Left hindlimb (tissue), 1 donor: ENCODE data around the gene DISP1.
A peak's percentile ranks its signal among the peaks of the same experiment; 100 is the strongest.

Source experiments
- DNase-seq: peaks from one replicate; pipeline ENCODE4 v3.0.0-alpha.2; 2018

DISP1 gene, protein sequence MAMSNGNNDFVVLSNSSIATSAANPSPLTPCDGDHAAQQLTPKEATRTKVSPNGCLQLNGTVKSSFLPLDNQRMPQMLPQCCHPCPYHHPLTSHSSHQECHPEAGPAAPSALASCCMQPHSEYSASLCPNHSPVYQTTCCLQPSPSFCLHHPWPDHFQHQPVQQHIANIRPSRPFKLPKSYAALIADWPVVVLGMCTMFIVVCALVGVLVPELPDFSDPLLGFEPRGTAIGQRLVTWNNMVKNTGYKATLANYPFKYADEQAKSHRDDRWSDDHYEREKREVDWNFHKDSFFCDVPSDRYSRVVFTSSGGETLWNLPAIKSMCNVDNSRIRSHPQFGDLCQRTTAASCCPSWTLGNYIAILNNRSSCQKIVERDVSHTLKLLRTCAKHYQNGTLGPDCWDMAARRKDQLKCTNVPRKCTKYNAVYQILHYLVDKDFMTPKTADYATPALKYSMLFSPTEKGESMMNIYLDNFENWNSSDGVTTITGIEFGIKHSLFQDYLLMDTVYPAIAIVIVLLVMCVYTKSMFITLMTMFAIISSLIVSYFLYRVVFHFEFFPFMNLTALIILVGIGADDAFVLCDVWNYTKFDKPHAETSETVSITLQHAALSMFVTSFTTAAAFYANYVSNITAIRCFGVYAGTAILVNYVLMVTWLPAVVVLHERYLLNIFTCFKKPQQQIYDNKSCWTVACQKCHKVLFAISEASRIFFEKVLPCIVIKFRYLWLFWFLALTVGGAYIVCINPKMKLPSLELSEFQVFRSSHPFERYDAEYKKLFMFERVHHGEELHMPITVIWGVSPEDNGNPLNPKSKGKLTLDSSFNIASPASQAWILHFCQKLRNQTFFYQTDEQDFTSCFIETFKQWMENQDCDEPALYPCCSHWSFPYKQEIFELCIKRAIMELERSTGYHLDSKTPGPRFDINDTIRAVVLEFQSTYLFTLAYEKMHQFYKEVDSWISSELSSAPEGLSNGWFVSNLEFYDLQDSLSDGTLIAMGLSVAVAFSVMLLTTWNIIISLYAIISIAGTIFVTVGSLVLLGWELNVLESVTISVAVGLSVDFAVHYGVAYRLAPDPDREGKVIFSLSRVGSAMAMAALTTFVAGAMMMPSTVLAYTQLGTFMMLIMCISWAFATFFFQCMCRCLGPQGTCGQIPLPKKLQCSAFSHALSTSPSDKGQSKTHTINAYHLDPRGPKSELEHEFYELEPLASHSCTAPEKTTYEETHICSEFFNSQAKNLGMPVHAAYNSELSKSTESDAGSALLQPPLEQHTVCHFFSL (N-terminal part only)

DNA sequence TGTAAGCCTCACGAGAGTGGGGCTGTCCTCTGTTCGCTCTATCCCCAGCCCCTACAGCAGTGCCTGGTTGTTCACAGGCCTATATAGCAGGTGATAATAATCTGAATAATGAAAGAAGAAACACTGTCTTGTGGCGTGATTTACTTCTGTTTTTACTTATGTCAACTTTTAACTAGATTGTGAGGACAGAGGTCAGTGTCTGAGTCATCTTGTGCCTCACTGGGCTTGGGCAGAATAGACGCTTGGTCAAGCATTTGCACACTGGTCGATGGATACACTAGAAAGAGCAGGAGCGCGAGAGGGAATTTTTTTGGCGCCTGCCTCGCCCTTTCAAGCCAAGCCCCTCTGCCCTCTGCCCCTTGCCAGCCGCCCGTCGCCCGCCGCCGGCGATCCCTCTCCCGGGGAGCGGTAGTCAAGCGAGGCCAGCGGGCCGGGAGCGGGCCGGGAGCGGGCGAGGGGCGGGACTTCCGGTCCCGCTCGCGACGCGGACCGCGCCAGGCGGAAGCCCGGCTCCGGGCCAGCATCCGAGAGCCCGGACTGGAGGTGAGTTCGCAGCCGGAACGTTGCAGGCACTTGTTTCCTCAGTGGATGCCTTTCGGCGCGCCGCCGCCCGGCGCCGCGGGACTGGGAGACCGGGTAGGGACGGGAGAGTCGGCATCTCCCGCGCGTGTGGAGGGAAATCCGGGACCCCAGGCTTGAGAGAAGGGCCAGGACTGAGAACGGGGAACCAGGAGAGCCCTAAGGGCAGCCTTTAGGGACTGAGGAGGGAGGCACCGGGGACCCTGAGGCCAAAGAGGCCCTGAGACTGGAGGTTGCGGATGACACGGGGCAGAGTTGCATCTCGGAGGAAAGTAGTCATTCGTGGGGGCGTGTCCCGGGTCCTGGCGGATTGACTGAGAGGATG, at the start of gene DISP1:
DISP1 (plus strand) TSS at position 504 of the 904 bp plus-strand sequence. CDS start 127,785 bp downstream, outside the sequence.
- peak; percentile 85 for DNase-seq

DNA sequence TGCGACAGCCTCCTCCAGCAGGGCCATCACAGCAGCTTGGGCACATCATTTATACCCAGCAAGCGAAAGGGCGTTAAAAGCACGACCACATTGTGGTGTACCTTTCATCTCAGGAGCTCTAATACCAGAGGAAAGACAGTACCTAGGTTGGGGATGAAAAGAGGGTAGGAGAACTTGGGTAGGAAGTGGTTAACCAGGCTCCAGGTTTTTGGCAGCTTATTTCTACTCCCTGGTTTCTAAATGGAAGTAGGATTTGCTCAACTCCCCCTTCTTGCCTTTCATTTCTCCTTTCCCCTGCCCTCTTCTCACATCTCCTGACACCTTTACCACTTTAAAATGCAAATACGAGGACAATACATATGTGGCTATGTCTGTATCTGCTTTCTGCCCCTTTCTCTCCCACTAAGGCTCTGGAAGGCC, 47.7 kb upstream of the DISP1 start:
- no peak for DNase-seq

DNA sequence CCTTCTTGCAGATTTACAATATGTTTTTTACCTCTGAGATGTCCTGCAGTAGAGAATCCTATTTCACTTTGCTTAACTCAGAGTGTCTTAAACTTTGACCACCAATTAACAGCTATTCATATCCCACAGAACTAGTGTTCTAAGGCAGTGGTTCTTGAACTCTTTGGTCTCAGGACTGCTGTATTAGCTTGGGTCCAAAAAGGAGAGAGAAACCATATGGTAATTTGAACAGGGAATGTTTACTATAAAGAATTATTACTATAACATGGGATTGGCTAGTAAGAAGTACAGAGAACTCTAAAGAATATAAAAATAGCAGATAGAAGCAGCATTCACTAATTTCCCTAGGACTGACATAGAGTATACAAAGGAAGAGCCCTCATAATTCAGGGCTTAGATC, 46.2 kb upstream of the DISP1 start:
- no peak for DNase-seq

DNA sequence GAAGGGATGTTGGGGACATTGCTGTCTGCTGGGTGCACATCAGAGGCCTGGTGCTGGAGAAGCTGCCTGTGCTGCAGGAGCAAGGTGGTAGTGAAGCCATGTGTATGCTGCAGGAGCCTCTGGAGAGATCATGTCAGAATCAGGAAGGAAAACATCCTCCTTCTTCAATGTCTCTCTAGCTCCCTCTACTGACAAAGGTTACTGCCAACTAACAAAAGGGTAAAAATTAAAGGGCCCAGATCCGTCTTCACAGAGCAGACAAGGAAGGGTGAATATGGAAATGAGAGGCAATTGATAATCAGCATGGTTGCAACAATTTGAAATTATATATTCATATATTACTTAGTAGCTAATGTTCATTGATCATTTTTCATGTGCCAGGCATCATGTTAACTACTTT, 45.7 kb upstream of the DISP1 start:
- DNase-seq, result no peak

DNA sequence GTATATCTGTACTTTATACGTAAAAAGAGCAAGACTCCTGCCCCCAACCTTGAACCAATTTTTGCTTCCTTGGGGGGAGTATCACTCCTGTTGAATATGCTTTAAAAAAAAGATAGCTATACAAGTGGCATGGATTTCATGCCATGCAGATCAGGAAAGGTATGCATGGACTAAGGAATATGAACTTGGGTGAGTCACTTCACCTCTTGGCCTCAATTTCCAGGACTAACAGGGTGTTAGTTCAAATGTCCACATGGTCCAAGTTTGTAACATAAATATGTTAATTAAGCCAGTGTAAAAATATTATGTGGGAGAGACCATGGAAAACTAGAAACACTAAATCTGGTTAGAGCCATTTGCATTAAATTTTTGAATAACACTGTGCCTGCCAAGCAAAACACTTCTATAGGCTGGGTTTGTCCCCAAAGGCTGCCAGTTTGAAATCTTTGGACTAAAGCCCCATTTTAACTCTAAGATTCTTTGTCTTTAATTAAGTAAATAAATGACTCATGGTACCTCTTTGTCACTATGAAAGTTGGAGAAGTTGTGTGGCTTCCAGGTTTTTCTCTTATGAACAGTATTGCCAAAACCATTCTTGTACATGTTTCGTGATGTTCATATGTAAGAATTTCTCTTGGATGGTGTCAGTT, 44.7 kb upstream of the DISP1 start:
- DNase-seq, result no peak

DNA sequence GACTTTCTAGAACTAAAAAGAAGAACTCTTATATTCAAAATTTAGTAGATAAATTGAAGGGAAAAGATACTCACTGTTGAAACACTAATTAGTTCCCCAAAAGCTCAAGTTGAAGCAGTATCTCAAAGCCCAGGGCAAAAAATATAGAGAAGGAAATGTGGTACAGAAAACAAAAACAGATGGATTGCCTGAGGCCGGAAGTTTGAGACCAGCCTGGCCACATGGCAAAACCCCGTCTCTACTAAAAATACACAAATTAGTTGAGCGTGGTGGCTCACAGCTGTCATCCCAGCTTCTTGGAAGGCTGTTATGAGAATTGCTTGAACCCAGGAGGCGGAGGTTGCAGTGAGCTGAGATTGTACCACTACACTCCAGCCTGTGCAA, 41.9 kb upstream of the DISP1 start:
- peak; percentile 59 for DNase-seq

DNA sequence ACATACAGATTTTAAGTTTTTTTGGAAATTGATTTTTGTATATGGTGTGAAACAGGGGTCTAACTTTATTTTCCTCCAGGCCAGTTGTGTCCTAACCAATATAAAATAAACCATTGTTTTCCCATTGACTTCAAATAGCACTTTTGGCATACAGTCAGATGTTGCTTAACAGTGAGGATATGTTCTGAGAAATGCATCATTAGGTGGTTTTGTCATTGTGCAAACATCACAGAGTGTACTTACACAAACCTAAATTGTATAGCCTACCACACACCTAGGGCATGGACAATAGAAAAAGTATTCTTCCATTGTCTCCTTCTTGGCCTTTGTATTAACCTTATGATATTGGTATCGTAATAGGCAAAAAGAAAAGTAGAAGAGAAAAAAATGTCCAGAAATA, 37.4 kb upstream of the DISP1 start:
- no peak for DNase-seq

DNA sequence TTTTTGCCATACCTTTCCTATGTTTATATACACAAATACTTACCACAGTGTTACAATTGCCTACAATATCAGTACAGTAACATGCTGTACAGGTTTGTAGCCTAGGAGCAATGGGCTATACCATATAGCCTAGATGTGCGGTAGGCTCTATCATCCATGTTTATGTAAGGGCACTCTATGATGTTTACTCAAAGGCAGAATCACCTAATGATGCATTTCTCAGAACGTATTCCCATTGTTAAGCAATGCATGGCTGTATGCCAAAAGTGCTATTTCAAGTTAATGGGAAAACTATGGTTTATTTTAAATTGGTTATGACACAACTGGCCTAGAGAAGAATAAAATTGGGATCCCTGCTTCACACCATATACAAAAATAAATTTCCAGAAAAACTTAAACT, 36.9 kb upstream of the DISP1 start:
- no peak for DNase-seq

DNA sequence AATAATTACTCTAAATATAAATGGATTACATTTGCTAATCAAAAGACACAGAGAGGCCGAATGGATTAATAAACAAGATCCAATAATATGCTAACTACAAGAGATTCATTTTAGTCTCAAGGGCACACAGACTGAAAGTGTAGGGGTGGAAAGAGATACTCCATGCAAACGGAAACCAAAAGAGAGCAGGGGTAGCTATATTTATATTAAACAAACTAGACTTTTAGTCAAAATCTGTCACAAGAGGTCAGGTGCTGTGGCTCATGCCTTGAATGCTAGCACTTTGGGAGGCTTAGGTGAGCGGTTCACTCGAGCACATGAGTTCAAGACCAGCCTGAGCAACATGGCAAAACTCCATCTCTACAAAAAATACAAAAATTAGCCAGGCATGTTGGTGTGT, 33.6 kb upstream of the DISP1 start:
- no peak for DNase-seq

DNA sequence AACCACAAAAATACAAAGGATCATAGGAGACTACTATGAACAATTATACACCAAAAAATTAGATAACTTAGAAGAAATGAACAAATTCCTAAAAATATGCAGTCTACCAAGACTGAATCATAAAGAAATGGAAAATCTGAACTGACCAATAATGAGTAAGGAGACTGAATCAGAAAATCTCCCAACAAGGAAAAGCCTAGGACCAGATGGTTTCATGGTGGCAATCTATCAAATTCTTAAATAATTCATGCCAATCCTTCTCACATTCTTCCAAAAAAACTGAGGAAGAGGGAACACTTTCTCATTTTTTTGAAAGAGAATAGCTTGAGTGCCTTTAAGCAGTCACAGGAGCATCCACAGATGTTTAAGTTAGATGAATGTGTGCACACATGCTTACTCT, 31.8 kb upstream of the DISP1 start:
- DNase-seq, result no peak

DNA sequence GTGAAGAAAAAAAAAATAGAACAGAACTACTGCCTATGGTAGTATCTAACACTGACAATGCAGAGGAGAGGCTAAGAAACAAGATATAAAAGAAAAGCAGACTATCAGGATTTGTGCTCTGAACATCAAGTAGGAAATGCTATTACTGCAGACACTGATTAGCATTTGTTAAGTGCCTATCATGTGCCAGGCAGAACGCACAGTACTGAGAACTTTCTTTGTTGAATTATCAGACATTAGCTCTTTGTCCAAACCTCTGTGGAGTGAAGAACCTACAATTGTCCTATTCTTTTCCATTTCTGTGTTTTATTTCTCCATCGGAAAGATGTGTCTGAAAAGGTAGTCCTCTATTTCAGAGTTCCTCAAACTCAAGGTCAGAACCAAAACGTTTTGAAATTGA, 30.5 kb upstream of the DISP1 start:
- DNase-seq, result no peak

DNA sequence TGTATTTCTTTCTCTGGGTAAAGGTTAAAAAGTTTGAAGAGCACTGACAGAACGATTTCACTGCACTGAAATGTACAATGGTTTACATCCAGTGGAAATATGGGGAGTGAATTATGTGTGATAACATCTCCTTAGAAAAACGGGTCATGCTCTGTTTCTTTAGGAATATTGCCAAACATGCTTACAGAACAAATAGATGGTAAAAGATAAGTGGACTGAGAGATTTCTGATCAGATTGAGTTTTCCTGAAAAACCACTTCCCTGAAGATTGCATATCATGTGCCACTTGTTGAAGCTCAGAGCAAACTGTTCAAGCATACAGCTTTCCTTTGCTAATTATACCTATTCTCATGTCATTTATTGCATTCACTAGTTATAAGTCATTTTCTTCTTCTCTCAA, 29.9 kb upstream of the DISP1 start:
- DNase-seq, result no peak

DNA sequence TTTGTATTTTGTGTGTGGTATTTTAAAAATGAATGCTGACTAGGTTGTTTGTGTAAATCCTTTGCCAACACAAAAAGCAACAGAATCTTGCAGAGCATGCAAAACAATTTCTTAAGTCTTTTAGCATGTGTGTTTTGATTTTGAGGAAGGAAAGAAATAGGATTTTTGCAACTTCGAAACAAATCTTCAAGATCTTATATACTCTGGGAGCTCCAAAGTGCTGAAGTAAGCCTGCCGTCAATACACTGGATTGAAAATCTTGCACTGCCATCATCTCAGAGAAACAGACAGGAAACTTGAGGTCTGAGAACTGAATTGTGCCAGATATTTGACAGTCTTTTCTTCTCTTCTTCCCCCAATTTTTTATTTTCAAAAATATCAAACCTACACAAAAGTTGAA, 29.3 kb upstream of the DISP1 start:
- no peak for DNase-seq

DNA sequence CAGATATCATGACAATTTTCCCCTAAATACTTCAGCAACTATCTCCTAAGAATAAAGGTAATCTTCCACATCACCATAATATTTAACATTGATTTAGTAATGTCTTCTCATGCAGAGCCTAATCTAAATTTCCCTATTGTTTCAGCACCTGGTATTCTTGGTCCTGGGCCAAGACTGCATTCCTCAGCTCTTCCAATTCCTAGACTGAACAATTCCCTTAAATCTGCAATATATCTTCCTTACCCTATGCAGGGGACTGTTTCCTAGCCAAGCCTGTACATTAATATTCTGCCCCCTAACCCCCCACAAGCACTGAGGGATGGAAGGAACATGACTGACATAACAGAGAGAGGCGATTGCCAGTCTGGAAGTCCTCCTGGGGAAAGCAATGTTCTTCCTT, 28.7 kb upstream of the DISP1 start:
- DNase-seq, result no peak

DNA sequence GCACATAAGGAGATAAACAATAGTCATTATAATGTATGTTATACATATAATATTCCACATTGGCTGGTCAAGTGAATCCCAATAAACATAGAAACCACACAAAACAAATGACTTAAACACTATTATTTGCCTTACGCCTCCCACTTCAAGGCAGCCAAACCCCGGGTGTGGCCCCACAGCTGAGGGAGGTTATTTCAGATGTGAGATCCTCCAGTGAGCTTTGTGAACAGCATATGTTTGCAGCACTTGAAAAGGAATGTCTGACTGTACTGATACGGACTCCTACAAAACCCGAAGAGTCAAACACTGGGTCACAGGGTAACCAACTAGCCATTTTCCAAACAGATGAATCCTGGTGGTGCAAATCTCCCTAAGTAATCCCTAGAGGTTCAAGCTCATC, 27.1 kb upstream of the DISP1 start:
- DNase-seq, result peak; percentile 69

DNA sequence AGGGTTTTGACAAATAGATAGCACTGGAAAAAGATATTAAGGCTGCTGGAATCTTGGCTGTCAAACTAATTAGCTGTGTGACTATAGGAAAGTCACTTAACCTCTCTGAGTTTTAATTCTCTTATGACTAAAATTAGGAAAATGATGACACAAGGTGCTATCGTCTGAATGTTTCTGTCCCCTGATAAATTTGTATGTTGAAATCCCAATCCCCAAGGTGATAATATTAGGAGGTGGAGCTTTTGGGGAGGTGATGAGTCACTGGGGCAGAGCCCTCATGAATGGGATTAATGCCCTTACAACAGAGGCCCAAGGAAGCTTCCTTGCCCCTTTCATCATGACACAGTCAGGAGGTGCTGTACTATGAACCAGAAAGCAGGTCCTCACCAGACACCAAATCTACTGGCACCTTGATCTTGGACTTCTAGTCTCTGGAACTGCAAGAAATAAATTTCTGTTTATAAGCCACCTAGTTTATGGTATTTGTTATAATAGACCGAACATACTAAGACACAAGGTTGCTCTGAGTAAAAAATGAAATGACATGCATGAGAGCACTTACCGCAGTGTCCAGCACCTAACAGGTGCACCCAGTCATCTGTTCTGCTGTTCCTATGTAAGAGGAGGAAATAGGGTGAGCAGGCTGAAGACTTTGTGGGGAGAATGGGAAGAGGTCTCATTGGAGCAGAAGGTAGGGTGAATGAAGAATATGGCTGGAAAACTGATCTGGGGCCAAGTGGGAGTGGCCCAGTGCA, 26.3 kb upstream of the DISP1 start:
- DNase-seq, result no peak

DNA sequence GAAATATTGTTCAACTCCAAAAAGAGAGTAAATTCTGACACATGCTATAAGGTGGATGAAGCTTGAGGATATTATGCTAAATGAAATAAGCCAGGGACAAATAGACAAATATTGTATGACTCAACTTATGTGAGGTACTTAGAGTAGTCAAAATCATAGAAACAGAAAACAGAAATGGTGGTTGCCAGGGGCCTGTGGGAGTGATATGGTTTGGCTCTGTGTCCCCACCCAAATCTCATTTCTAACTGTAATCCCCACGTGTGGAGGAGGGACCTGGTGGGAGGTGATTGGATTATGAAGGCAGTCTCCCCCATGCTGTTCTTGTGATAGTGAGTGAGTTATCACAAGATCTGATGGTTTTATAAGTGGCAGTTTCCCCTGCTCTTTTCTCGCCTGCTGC, 24.7 kb upstream of the DISP1 start:
- DNase-seq, result no peak

DNA sequence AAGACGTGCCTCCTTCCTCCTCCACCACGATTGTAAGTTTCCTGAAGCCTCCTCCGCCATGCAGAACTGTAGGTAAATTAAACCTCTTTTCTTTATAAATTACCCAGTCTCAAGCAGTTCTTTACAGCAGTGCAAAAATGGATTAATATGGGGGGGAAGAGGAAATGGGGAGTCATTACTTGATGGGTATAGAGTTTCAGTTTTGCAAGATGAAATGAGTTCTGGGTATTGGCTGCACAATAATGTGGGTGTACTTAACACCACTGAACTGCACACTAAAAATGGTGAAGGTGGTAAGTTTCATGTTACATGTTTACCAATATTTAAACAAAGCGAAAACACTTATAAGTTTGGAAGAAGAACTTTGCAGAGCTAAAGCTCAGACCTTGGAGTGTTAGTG, 24.3 kb upstream of the DISP1 start:
- no peak for DNase-seq

DNA sequence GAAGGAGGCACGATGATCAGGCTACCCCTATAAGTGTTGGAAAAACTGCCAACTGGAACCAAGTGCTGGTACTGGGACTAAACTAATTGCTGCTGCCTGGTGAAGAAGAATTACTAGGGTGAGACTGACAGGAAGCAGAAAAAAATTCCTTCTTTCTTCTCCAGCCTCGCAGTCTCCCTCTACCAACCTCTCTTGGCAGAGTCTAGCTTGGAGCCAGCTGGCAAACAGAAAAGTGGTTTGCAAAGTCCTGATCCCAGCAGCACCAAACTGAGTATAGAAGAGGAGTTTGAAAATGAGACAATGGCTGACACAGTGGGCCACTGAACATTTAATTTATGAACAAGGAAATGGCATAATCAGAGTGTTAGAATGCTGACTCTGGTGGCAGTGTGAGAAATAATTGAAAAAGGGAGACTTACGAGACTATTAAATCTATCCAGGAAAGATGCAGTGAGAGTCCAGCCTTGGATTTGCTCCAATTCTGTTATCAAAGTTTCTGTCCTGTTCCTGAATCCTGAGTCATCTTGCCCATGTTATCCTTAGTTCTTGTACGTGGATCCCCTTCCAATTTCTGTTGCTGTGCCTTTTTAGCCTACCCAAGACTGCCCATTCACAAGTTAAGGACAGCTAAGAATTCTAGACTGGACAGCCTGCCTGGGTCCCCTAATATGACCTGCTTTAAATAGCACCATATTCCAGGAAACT, 23.7 kb upstream of the DISP1 start:
- DNase-seq, result no peak

DNA sequence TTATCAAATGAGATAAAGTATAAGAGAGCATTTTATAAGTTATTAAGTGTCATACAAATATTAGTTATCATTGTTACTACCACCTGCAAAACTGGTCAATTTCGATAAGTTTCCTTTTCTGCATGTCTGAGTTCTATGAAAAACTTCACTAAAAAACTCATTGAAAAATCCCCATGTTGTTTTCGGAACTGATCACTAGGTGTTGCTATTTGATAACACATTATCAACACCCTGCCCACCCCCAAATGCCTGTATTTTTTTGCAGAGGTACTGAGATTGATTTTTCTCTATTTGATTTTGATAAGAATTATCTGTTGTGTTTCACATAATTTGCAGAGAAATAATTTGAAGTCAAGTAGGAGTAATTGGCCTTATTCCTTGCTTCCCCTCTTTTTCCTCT, 22.1 kb upstream of the DISP1 start:
- DNase-seq, result no peak
